Left ventricle myocardium inferior (tissue), 1 donor: ENCODE measurements around the gene DAPK1. TPM values are rescaled to one million over a fixed set of nuclear protein-coding genes. Genes with fewer than 3 reads are reported as not detected.

Experiments used
- DNase-seq: peaks from one replicate; pipeline ENCODE4 v3.0.0-alpha.2; 2020
- H3K27ac ChIP-seq: fragments of 200-600 bp; replicated peaks from 2 replicates; pipeline ENCODE4 v1.8.0; 2021
- H3K27me3 ChIP-seq: fragments of 200-600 bp; 2 replicates; pipeline ENCODE4 v1.8.0; 2021; ENCODE audit warnings: low read depth
- H3K36me3 ChIP-seq: fragments of 200-600 bp; 2 replicates; pipeline ENCODE4 v1.8.0; 2021
- H3K4me1 ChIP-seq: fragments of 200-600 bp; 2 replicates; pipeline ENCODE4 v1.8.0; 2021
- H3K4me3 ChIP-seq: fragments of 200-600 bp; 2 replicates; pipeline ENCODE4 v1.8.0; 2021; ENCODE audit warnings: mild to moderate bottlenecking, moderate library complexity
- H3K9me3 ChIP-seq: fragments of 200-600 bp; replicated peaks from 2 replicates; pipeline ENCODE4 v1.8.0; 2021
- intact Hi-C: fragments of 100-400 bp; cut with micrococcal nuclease; formaldehyde crosslinking; loops from one replicate; pipeline ENCODE4 v1.11.0; 2022
- total RNA-seq: library from RNA; stranded (reverse); fragmentation: NEBNext Ultra II Directional; extraction: Animal tissue kit (Norgen Biotek cat#: 25700); gene quantifications from one replicate; pipeline ENCODE4 v1.2.1, GENCODE V29; 2021
- TF ChIP-seq, protein P1 (sequence below): fragments of 200-600 bp; IDR thresholded peaks from 2 replicates; pipeline ENCODE4 v1.8.0; 2021; ENCODE audit warnings: antibody characterized with exemption, mild to moderate bottlenecking, borderline replicate concordance
- donor health status: DM: no; HTN: yes; CAD: no; lungs with severe emphysema.

DAPK1 gene
- total RNA-seq, 1 donor from 2014 or later: 5.5 TPM

- H3K27ac ChIP-seq: no peak overlapping the region
- intact Hi-C loops: no loop called here
- TF ChIP-seq, protein P1, sequence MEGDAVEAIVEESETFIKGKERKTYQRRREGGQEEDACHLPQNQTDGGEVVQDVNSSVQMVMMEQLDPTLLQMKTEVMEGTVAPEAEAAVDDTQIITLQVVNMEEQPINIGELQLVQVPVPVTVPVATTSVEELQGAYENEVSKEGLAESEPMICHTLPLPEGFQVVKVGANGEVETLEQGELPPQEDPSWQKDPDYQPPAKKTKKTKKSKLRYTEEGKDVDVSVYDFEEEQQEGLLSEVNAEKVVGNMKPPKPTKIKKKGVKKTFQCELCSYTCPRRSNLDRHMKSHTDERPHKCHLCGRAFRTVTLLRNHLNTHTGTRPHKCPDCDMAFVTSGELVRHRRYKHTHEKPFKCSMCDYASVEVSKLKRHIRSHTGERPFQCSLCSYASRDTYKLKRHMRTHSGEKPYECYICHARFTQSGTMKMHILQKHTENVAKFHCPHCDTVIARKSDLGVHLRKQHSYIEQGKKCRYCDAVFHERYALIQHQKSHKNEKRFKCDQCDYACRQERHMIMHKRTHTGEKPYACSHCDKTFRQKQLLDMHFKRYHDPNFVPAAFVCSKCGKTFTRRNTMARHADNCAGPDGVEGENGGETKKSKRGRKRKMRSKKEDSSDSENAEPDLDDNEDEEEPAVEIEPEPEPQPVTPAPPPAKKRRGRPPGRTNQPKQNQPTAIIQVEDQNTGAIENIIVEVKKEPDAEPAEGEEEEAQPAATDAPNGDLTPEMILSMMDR: no peak
- H3K4me3 ChIP-seq: no peak overlapping the region
- no peak for DNase-seq
- no peaks in the 10 kb centered on the region for H3K9me3 ChIP-seq
- H3K27me3 ChIP-seq: no peaks in the 10 kb centered on the region
- H3K4me1 ChIP-seq: no peaks in the 10 kb centered on the region
- H3K36me3 ChIP-seq: no peaks in the 10 kb centered on the region
Measured at GRCh38 chr9:87656485-87656884, 158.8 kb downstream of the DAPK1 start.

GRCh38 chr9:87657190-87657589, 159.5 kb downstream of the DAPK1 start:
- no peak overlapping the region for H3K27ac ChIP-seq

GRCh38 chr9:87657893-87658292, 160.2 kb downstream of the DAPK1 start:
- intact Hi-C loops: no loop called here

More at GRCh38 chr9:87657190-87657589, 159.5 kb downstream of the DAPK1 start:
- Histone ChIP-seq H3K27me3 (no peaks in the 10 kb centered on the region), H3K9me3 (no peaks in the 10 kb centered on the region), H3K4me1 (no peaks in the 10 kb centered on the region), H3K36me3 (no peaks in the 10 kb centered on the region), H3K4me3 (no peak overlapping the region)
- intact Hi-C loops: no loop called here
- TF ChIP-seq, protein P1: no peak
- DNase-seq: no peak

DNA sequence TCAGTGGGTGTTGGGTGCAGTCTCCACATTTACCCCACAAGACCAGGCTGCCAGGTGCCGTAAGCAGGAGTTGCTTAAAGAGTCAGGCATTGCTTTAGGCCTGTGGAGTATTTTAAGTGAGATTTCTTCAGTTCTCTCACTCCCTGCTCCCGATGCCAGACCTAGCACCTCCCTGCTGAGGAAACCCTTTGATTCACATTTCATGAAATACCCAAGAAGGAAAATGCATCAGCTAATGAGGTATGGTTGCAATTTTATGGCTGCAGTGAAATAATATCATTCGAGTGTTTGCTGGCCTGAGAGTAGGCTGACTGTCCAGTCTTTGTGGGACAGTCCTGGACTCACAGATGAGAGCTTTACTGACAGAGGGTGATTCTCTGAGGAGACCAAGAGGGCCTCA, 160.8 kb downstream of the DAPK1 start:
- no peaks in the 10 kb centered on the region for H3K9me3 ChIP-seq
- H3K4me1 ChIP-seq: no peaks in the 10 kb centered on the region
- intact Hi-C loops: no loop called here
- H3K27me3 ChIP-seq: no peaks in the 10 kb centered on the region
- no peak for DNase-seq
- TF ChIP-seq, protein P1: no peak
- no peak overlapping the region for H3K27ac ChIP-seq
- H3K36me3 ChIP-seq: no peaks in the 10 kb centered on the region
- H3K4me3 ChIP-seq: no peak overlapping the region

More at GRCh38 chr9:87657893-87658292, 160.2 kb downstream of the DAPK1 start:
- no peaks in the 10 kb centered on the region for H3K27me3 ChIP-seq
- no peak overlapping the region for H3K27ac ChIP-seq
- no peaks in the 10 kb centered on the region for H3K9me3 ChIP-seq
- no peak overlapping the region for H3K4me3 ChIP-seq
- TF ChIP-seq, protein P1: no peak
- no peak for DNase-seq
- H3K36me3 ChIP-seq: no peaks in the 10 kb centered on the region
- no peaks in the 10 kb centered on the region for H3K4me1 ChIP-seq

DNA sequence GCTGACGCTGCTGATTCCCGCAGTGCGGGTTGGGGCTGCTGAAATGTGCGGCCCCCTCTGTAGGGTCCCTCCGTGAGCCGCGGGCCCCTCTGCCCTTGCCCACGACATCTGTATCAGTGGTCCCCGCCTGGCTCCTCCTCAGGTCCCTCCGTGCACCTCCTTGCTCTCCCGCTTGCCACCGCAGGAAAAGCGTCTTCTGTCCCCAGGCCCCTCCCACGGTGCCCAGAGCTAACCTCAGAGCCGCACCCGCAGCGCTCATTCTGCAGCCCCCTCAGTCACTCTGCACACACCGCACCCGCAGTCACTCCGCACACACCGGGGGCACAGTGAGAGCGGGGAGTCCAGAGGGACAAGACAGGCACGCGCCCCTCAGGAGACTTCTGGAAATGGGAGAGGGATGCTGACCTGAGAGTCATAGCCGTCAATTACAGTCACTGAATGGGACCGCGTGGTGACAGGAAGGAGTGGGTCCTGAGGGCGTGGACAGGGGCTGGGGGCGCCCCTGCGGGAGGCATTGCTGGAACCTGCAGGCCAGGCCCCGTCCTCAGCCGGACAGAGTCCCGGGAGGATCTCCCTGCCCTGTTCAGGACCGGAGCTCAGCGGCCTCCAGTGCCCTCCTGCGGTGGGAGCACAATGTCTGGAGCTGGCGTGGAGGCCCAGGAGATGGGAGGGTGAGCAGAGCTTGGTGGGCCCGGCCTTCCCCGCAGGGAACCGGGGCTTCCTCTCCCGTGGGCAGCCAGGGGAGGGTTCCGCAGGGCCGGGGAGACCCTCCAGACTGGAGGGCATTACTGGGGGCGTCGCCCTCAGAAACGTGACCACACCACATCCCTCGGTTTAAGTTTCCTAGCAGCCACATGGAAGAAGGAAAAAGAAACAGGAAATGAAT, 162.1 kb downstream of the DAPK1 start:
- Histone ChIP-seq H3K9me3 (no peaks in the 10 kb centered on the region), H3K27ac (no peak overlapping the region), H3K4me3 (no peak overlapping the region), H3K27me3 (no peaks in the 10 kb centered on the region), H3K36me3 (no peaks in the 10 kb centered on the region), H3K4me1 (no peaks in the 10 kb centered on the region)
- intact Hi-C loops: loop anchor here (5.0 kb wide), 1 partner anchor 322 kb away; no protein-coding TSS in a partner anchor
- TF ChIP-seq, protein P1: no peak
- DNase-seq: no peak
